Stimulated activated CD8-positive, alpha-beta memory T cell treated with anti-CD3 and anti-CD28 coated beads, Interleukin-7, amount 100 ng/mL, for 24 hours (primary cell): ENCODE data around the gene DCTN2.
A peak's percentile ranks its signal among the peaks of the same experiment; 100 is the strongest.

ENCODE experiments used
- DNase-seq: peaks from one replicate; pipeline ENCODE4 v3.0.0-alpha.2; 2020; ENCODE audit warnings: low read depth

The DCTN2 gene

DNA sequence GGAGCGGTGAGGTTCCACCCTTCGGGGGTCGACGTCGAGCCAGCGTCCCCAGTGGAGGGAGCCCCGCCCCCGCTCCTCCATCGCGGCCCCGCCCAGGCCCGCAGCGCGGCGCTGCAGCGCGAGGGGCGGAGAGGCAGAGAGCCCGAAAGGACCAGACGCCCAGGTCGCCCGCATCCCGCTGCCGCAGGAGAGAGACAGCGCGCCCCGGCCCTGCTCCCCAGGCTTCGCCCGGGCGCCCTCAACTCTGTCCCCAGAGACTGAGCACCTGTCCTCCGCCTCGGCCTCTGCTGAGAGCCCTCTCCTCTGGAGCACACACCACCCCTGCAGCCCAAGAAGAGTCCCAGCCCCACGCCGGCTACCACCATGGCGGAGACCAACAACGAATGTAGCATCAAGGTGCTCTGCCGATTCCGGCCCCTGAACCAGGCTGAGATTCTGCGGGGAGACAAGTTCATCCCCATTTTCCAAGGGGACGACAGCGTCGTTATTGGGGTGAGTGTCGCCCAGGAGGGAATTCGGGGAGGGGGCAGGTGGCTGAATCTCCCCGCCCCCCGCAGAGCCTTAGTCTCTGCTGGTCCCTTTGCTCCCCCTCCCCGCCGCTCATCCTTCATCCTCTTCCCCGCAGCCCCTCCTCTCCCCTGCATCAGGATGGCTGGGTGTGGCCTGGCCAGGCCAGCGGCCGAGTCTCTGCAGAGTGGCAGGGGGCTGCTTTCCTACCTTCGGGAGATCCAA lies 3.1 kb upstream of the DCTN2 start, which contains the start of gene KIF5A:
KIF5A (plus strand) TSS at position 136 of the 732 bp plus-strand sequence; CDS start at position 364, 228 bp downstream.
- peak; percentile 27 for DNase-seq

GRCh38 chr12:57549203-57549908 lies 2.4 kb upstream of the DCTN2 start:
- no peak for DNase-seq

DNA sequence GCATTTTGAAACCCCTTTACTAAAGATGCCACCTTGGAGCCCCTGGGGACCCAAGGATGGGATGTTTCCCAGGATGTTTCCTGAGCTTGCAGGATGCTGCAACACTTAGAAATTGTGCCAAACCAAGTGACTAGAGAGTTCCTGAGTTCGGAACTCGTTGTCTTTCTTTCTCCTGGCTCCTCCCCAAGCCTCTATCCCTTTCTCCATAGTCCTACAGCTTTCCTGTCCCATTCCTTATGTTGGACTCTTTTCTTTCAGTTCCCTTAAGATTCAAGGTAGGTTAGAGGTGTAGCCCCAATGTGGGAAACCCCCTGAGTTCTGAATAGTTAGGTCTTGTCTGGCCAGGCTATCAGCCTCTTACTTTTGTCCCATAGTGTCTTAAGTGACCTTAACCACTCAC lies 1.5 kb upstream of the DCTN2 start:
- no peak for DNase-seq

GRCh38 chr12:57548013-57548315 lies 972 bp upstream of the DCTN2 start:
- DNase-seq: no peak

DNA sequence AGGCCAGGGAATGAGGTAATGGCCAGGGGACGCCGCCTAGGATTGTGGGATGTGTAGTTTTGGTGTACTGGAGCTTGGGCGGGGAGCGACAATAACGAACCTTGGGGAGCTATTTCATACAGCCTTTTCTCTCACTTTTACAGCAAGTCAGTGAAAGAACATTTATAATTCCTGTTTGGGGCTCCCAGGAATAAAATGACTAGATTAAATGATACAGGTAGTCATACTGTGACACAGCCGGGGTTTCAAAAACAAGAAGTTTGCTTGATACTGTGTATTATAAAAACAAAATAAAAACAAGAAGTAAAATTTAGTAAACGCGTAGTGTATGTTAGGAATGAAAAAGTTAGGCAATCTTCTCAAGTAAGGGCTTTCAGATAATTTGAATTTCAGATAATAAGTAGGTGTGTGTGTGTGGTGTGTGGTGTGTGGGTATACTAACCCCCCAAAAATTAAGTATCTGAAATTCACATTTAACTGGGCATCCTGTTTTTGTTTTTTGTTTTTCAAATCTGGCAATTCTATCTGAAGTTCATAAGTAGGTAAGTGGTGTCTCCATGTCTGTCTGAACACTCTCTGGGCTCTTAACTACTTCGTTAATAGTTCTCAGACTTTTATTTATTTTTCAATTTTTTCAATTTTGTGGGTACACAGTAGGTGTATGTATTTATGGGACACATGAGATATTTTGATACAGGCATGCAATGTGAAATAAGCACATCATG lies 458 bp upstream of the DCTN2 start:
- no peak for DNase-seq

GRCh38 chr12:57545809-57546437 lies 1.1 kb downstream of the DCTN2 start:
- DNase-seq: no peak

- DNase-seq: no peak
Observed at GRCh38 chr12:57543581-57543980, 3.4 kb downstream of the DCTN2 start.

DNA sequence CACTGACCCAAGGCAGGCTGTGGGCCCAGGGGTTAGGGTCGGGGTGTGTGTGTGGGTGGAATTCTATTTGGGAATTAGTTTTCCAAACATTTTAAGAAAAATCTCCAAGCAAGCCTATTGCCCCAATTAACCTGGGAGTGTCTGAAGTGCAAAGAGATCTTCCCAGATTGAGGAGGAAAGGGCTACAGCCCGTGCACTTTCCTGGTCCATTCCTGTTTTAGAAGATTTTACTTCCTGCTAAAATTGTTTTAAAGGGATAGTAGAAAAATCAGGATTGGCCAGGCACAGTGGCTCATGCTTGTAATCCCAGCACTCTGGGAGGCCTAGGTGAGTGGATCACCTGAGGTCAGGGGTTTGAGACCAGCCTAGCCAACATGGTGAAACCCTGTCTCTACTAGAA lies 5.3 kb downstream of the DCTN2 start:
- DNase-seq: no peak

DNA sequence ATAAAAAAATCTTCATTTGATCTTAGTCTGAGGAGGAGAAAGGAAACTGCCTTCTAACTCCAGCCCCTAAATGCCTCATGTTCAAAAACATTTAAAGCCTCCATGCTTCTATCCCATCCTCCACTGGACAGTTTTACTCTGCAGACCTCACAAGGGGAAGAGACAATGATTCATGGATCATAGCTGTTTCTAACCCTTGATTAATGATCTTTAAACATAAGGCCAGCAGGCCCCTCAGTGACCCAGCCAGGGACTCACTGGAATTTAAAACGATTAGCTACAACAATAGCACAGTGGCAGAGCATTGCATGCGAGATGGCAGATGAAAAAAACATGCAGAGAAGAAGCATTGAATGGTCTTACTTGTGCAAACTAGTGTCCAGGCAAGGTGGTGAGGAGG lies 6.0 kb downstream of the DCTN2 start:
- no peak for DNase-seq

DNA sequence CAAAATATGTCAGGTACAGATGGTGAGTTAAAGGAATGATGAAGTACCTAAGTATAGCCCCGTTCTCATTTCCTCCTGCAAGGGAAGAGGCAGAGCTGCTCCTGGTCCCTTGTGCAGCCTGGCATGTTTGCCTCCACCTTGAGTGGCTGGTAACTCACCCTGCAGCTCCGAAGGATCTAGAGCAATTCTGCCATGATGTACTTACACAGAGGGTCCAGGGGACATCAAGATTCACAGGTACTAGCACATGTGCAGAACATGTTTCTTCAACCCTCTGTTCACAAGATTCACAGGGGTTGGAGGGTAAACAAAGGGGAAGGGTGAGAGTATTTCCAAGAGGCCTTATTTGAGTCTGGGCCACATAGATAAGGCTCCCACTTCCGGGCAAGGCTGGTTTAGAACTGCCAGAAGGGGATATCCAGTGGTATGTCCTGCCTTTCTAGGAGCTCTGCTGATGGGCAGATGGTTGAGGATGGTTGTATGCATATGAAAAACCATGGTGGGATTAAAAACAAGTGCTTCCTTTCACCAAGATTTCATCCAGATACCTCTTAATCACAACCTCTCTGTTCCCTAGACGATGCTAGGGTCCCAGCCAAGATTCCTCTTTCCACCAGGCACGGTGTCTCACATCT lies 7.7 kb downstream of the DCTN2 start:
- no peak for DNase-seq

DNA sequence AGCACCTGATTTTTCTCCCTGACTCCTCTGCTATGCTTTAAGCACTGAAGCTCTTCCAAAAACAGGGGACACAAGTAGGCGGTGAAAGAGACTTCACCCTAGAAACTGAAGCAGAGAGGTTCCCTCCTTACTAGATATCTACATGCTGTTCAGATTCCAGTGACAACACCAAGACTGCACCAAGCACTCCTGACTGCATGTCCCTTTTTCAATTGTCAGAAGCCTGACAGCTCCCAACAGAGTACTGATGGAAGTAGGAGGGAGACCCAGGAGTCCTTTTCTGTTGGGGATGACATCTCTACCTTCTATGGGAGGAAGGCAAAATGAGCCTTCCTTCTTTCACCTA lies 10.4 kb downstream of the DCTN2 start:
- DNase-seq: no peak

- DNase-seq: no peak
Observed at GRCh38 chr12:57535764-57536596, 11.0 kb downstream of the DCTN2 start.

GRCh38 chr12:57534991-57535543 lies 11.9 kb downstream of the DCTN2 start:
- no peak for DNase-seq

GRCh38 chr12:57534250-57534649 lies 12.7 kb downstream of the DCTN2 start:
- no peak for DNase-seq

DNA sequence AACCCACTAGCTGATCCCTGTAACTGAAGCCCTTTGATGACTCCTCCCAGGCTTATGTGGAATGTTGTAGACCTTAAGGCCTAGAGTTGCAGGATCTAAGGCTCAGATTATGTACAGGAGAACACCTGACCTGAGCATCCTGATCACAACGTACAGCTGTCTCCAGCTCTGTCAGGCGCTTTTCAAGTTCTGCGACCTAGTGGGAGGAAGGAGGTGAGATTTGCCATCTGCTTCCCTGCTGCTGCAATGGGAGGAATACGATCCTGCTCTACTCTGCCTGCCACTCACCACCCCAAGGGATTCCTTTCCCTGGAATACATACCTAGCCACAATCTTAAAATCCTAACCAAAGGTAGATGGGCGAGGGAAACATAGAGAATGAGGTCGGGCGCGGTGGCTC lies 13.9 kb downstream of the DCTN2 start:
- DNase-seq: no peak

- DNase-seq: no peak
Observed at GRCh38 chr12:57531836-57532235, 15.2 kb downstream of the DCTN2 start.

GRCh38 chr12:57530396-57531142 lies 16.4 kb downstream of the DCTN2 start:
- DNase-seq: no peak

- DNase-seq: no peak
Observed at GRCh38 chr12:57529831-57530230, 17.2 kb downstream of the DCTN2 start.

DNA sequence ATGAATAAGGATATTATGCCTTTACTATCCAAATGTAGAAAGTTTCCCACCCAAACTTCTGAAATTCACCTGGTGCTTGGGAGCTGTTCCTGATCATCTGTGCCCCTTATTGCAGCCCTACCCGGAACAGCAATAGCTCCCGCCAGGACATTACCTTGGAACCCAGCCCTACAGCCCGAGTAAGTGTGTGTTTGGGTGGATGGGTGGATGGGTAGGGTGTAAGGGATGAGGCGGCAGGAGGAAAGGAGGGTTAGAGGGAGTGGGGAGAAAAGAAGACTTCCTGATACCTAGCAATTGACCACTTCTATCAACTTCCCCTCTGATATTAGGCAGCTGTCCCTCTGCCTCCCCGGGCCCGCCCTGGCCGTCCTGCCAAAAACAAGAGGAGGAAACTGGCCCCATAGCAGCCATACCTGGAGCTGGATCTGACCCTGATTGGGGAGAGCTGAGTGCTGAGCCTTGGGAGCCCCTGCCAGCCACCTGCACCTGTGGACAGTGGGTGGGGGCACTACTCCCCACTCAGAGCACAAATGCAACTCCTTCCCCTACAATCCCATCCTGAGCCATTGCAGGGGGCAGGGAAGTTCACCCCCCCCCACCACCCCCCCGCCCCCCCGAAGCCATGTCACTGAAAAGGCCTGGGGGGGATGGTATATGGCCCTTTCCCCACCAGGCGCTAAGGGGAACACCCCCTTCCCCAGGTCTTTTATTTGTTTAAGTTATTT lies 18.0 kb downstream of the DCTN2 start:
- no peak for DNase-seq

DNA sequence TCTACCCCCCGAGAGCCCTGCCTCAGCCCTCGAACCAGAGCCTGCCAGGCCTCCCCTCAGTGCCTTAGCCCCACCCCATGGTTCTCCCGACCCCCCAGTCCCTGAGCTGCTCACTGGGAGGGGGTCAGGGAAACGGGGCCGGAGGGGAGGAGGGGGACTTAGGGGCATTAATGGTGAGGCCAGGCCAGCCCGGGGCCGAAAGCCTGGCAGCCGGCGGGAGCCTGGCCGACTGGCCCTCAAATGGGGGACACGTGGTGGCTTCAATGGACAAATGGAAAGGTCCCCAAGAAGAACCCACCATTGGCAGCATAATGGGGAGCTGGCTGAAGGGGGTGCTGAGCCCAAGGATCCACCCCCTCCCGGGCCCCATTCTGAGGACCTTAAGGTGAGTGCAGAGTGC lies 18.8 kb downstream of the DCTN2 start:
- DNase-seq: no peak
